GM12878 (cell line): Measurements from ENCODE around the gene ACTG1. TPM values are rescaled to one million over a fixed set of nuclear protein-coding genes. Genes with fewer than 3 reads are reported as not detected.

Experiments
- ATAC-seq: fragments of 200-7000 bp; cut with Tn5 transposase; 3 replicates; pipeline ENCODE4 v1.9.1; 2020; ENCODE audit warnings: mild to moderate bottlenecking, moderate library complexity
- BruUV-seq: library from RNA; stranded (reverse); fragments of 400-500 nt; replicated peaks from 2 replicates; lab custom pipeline; 2021; lab: Mats Ljungman, UMichigan
- CTCF ChIA-PET: fragments of 300-600 bp; sonication (Branson Sonifier 250); formaldehyde crosslinking; extraction: SDS; loops from one replicate; lab custom pipeline; 2021; ENCODE audit warnings: inconsistent platforms; lab: Yijun Ruan, JAX
- POLR2A ChIA-PET: fragments of 350-600 bp; formaldehyde crosslinking; extraction: SDS; loops from one replicate; lab custom pipeline; 2021; ENCODE audit warnings: inconsistent platforms; lab: Charles Lee
- RAD21 ChIA-PET: fragments of 300-600 bp; sonication (Branson Sonifier 250); formaldehyde crosslinking; loops from one replicate; lab custom pipeline; 2023; ENCODE audit warnings: antibody characterized with exemption; ENCODE audit not compliant: unreplicated experiment; lab: Charles Lee
- SMC1A ChIA-PET: fragments of 300-600 bp; sonication (Branson Sonifier 250); formaldehyde crosslinking; loops from one replicate; lab custom pipeline; 2023; ENCODE audit not compliant: unreplicated experiment, uncharacterized antibody; lab: Charles Lee
- DNase-seq: peaks from one replicate; pipeline ENCODE4 v3.0.0-alpha.2; 2011; ENCODE audit warnings: low read depth, low spot score
- FAIRE-seq: peaks from 3 replicates; lab custom pipeline; 2011; peaks lifted over from hg19 to GRCh38; lab: Jason Lieb, UNC
- H2AFZ ChIP-seq: 2 replicates; pipeline ENCODE4 v1.6.0; 2011; ENCODE audit warnings: low read depth, low read length, control low read depth; ENCODE audit not compliant: control insufficient read depth
- H3K27ac ChIP-seq: 2 replicates; pipeline ENCODE4 v1.5.1; 2011; ENCODE audit warnings: control low read depth; ENCODE audit not compliant: control insufficient read depth, insufficient read depth
- H3K27me3 ChIP-seq, 2 experiments: replicated peaks in 1 of 2; 2 replicates each; pipeline versions ENCODE4 v1.6.0 to v1.6.1; 2011; ENCODE audit warnings: low read length in 1 of 2; ENCODE audit not compliant: control insufficient read depth in 2 of 2, insufficient read depth in 2 of 2
- H3K36me3 ChIP-seq, 2 experiments: 2 replicates each; pipeline ENCODE4 v1.5.1; 2011; ENCODE audit warnings: low read length in 1 of 2; ENCODE audit not compliant: control insufficient read depth in 2 of 2, insufficient read depth in 2 of 2
- H3K4me1 ChIP-seq: 2 replicates; pipeline ENCODE4 v1.6.1; 2011; ENCODE audit warnings: mild to moderate bottlenecking, low read length, moderate library complexity, mixed read lengths; ENCODE audit not compliant: control insufficient read depth, insufficient read depth
- H3K4me2 ChIP-seq: 2 replicates; pipeline ENCODE4 v1.6.0; 2011; ENCODE audit warnings: control low read depth; ENCODE audit not compliant: control insufficient read depth, insufficient read depth
- H3K4me3 ChIP-seq: fragments of 200-600 bp; sonication (generic); 2 replicates; pipeline ENCODE4 v1.5.1; 2016
- H3K79me2 ChIP-seq: 2 replicates; pipeline ENCODE4 v1.6.0; 2011; ENCODE audit warnings: low read length; ENCODE audit not compliant: control insufficient read depth, insufficient read depth
- H3K9ac ChIP-seq: 2 replicates; pipeline ENCODE4 v1.8.0; 2011; ENCODE audit warnings: low read length, control low read depth, mixed read lengths; ENCODE audit not compliant: control insufficient read depth, insufficient read depth
- H3K9me3 ChIP-seq: replicated peaks from 3 replicates; pipeline ENCODE4 v1.5.1; 2011; ENCODE audit warnings: mild to moderate bottlenecking, low read length; ENCODE audit not compliant: control insufficient read depth, insufficient read depth
- H4K20me1 ChIP-seq: 2 replicates; pipeline ENCODE4 v1.6.0; 2011; ENCODE audit not compliant: control insufficient read depth, insufficient read depth
- BACH1 ChIP-seq: fragments of 450-650 bp; IDR thresholded peaks from 2 replicates; pipeline ENCODE4 v1.6.1; 2017; ENCODE audit warnings: mild to moderate bottlenecking, borderline replicate concordance
- CEBPZ ChIP-seq: fragments of 150-350 bp; IDR thresholded peaks from 2 replicates; pipeline ENCODE4 v1.6.1; 2016; ENCODE audit warnings: low read depth, low read length
- NFYB ChIP-seq: IDR thresholded peaks from 2 replicates; pipeline ENCODE4 v1.6.1; 2011; ENCODE audit warnings: low read depth, mild to moderate bottlenecking, low read length, improper control_type of control experiment, moderate library complexity; ENCODE audit not compliant: insufficient read depth
- PAX5 ChIP-seq: IDR thresholded peaks from 2 replicates; pipeline ENCODE4 v1.6.1; 2011; ENCODE audit warnings: low read depth, low read length, borderline replicate concordance
- POLR2AphosphoS2 ChIP-seq: IDR thresholded peaks from 2 replicates; pipeline ENCODE4 v1.6.1; 2011; ENCODE audit warnings: low read depth, mild to moderate bottlenecking, low read length, improper control_type of control experiment, moderate library complexity
- SIX5 ChIP-seq: IDR thresholded peaks from 2 replicates; pipeline ENCODE4 v1.6.1; 2011; ENCODE audit warnings: mild to moderate bottlenecking, low read depth, low read length, moderate library complexity; ENCODE audit not compliant: severe bottlenecking
- SMAD1 ChIP-seq: fragments of 450-650 bp; IDR thresholded peaks from 2 replicates; pipeline ENCODE4 v1.6.1; 2018; ENCODE audit warnings: mild to moderate bottlenecking, low read depth; ENCODE audit not compliant: partially characterized antibody
- SUPT20H ChIP-seq: IDR thresholded peaks from 2 replicates; pipeline ENCODE4 v1.6.1; 2011; ENCODE audit warnings: low read depth, mild to moderate bottlenecking, low read length, moderate library complexity, borderline replicate concordance; ENCODE audit not compliant: control insufficient read depth
- TCF12 ChIP-seq: IDR thresholded peaks from 2 replicates; pipeline ENCODE4 v1.6.1; 2011; ENCODE audit warnings: low read depth, mild to moderate bottlenecking, low read length
- WGBS: methylation state at CpG from one replicate; pipeline ENCODE4 v1.1.6; 2016; ENCODE audit warnings: low lambda C conversion rate; ENCODE audit not compliant: insufficient replicate concordance, insufficient coverage; ENCODE audit errors: missing lambda C conversion rate; 5-methylcytosine and 5-hydroxymethylcytosine counted together
- in situ Hi-C: fragments of 300-500 bp; cut with MboI; formaldehyde crosslinking; loops from 9 replicates; pipeline ENCODE4 v1.14.3; 2018; ENCODE audit warnings: mixed read lengths
- intact Hi-C: fragments of 100-400 bp; cut with micrococcal nuclease; formaldehyde crosslinking; loops from one replicate; pipeline ENCODE4 v1.14.2; 2022; ENCODE audit not compliant: unreplicated experiment
- polyA plus RNA-seq, 11 experiments: library from polyadenylated mRNA; depleted of rRNA in 4 of 11; unstranded in 6 of 11; stranded (reverse) in 5 of 11; fragments of >200 nt; fragmentation: Nextera tagmentation in 4 of 11; fragmentation: Illumina TruSeq in 1 of 11; extraction: Ambion mirVana in 4 of 11; extraction: Trizol in 1 of 11; gene quantifications; 1 replicate in 1 of 11; 2 replicates in 10 of 11; pipeline versions ENCODE4 v1.2.1 to v1.2.3, GENCODE V29; 2011 to 2016; ENCODE audit warnings: inconsistent platforms in 2 of 11, missing spikeins in 2 of 11, low read depth in 1 of 11
- total RNA-seq, 4 experiments: library from RNA; depleted of rRNA in 3 of 4; stranded (reverse); fragments of >200 nt in 3 of 4; fragmentation: Illumina TruSeq in 1 of 4; extraction: Trizol in 1 of 4; gene quantifications; 2 replicates each; pipeline versions ENCODE4 v1.2.1 to v1.2.3, GENCODE V29; 2013 to 2021
- TF ChIP-seq, protein P1 (sequence below): fragments of 450-650 bp; IDR thresholded peaks from 2 replicates; pipeline ENCODE4 v1.6.1; 2018; ENCODE audit warnings: mild to moderate bottlenecking, low read depth, moderate library complexity; ENCODE audit not compliant: partially characterized antibody

The ACTG1 gene
- total and polyA plus RNA-seq, 10 of the 15 experiments (the other 5 are each of a cell fraction or from before 2014, with no cell fraction given) = 810 to 6,105 (median 3,650) TPM

- FAIRE-seq (no peak), ATAC-seq (no peak), DNase-seq (no peak)
- H3K27me3 ChIP-seq = no peaks in the 10 kb centered on the region; a peak in 2 of 4 replicates
- H3K9ac ChIP-seq = no peak overlapping the region
- WGBS = 96% methylated on average over 27 of the region's 28 CpGs
- H3K4me2 ChIP-seq = no peak overlapping the region
- ChIA-PET RAD21 (no interaction called here), CTCF (no interaction called here), POLR2A (no interaction called here), SMC1A (no interaction called here)
- no peaks in the 10 kb centered on the region for H3K9me3 ChIP-seq
- H2AFZ ChIP-seq = no peak overlapping the region
- H3K4me3 ChIP-seq = no peak overlapping the region
- BruUV-seq = no TSS peak
- intact Hi-C loops = no loop called here
- H3K4me1 ChIP-seq = no peaks in the 10 kb centered on the region
- no peak for TF ChIP-seq POLR2AphosphoS2
- no peaks in the 10 kb centered on the region for H4K20me1 ChIP-seq
- no peaks in the 10 kb centered on the region for H3K79me2 ChIP-seq
- no peak overlapping the region for H3K27ac ChIP-seq
- in situ Hi-C loops = no loop called here
- peaks cover 4 to 11% of the 10 kb centered on the region in 2 experiments; a peak in 3 of 4 replicates for H3K36me3 ChIP-seq
Observed at GRCh38 chr17:81539961-81540675, 27.5 kb upstream of the ACTG1 start.

GRCh38 chr17:81539571-81539900 is 26.9 kb upstream of the ACTG1 start:
- Histone ChIP-seq H3K27me3 (no peaks in the 10 kb centered on the region; a peak in 2 of 4 replicates), H3K9me3 (no peaks in the 10 kb centered on the region), H4K20me1 (no peaks in the 10 kb centered on the region), H3K4me2 (no peak overlapping the region), H3K36me3 (peaks cover 3 to 9% of the 10 kb centered on the region in 2 experiments; a peak in 3 of 4 replicates), H2AFZ (no peak overlapping the region), H3K9ac (no peak overlapping the region), H3K4me3 (no peak overlapping the region), H3K27ac (no peak overlapping the region), H3K79me2 (no peaks in the 10 kb centered on the region), H3K4me1 (no peaks in the 10 kb centered on the region)
- FAIRE-seq (no peak), ATAC-seq (no peak), DNase-seq (no peak)
- TF ChIP-seq SUPT20H = no peak
- TF ChIP-seq SMAD1 = no peak
- TF ChIP-seq CEBPZ = no peak
- no peak for TF ChIP-seq NFYB
- TF ChIP-seq PAX5 = no peak
- TF ChIP-seq SIX5 = no peak
- TF ChIP-seq TCF12 = no peak
- no peak for TF ChIP-seq BACH1
- TF ChIP-seq, protein P1, sequence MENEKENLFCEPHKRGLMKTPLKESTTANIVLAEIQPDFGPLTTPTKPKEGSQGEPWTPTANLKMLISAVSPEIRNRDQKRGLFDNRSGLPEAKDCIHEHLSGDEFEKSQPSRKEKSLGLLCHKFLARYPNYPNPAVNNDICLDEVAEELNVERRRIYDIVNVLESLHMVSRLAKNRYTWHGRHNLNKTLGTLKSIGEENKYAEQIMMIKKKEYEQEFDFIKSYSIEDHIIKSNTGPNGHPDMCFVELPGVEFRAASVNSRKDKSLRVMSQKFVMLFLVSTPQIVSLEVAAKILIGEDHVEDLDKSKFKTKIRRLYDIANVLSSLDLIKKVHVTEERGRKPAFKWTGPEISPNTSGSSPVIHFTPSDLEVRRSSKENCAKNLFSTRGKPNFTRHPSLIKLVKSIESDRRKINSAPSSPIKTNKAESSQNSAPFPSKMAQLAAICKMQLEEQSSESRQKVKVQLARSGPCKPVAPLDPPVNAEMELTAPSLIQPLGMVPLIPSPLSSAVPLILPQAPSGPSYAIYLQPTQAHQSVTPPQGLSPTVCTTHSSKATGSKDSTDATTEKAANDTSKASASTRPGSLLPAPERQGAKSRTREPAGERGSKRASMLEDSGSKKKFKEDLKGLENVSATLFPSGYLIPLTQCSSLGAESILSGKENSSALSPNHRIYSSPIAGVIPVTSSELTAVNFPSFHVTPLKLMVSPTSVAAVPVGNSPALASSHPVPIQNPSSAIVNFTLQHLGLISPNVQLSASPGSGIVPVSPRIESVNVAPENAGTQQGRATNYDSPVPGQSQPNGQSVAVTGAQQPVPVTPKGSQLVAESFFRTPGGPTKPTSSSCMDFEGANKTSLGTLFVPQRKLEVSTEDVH = no peak
- ChIA-PET RAD21 (no interaction called here), SMC1A (no interaction called here), POLR2A (no interaction called here), CTCF (no interaction called here)
- BruUV-seq = no TSS peak
- in situ Hi-C loops = no loop called here
- 78% methylated on average over 10 of the region's 10 CpGs for WGBS
- intact Hi-C loops = no loop called here
